K562 (cell line): ENCODE data around the gene AFAP1. TPM values are rescaled to one million over a fixed set of nuclear protein-coding genes. Genes with fewer than 3 reads are reported as not detected.

Source experiments
- ATAC-seq: fragments of 200-7000 bp; cut with Tn5 transposase; 3 replicates; pipeline ENCODE4 v1.9.1; 2020; ENCODE audit warnings: moderate library complexity
- BruUV-seq: library from RNA; stranded (reverse); fragments of 400-500 nt; replicated peaks from 2 replicates; lab custom pipeline; 2021; lab: Mats Ljungman, UMichigan
- CTCF ChIA-PET: fragments of 300-600 bp; formaldehyde crosslinking; extraction: SDS; loops from one replicate; lab custom pipeline; 2021; ENCODE audit warnings: low intra/inter-chr PET ratio; lab: Yijun Ruan, JAX
- POLR2A ChIA-PET: fragments of 300-600, 350-650 bp; sonication (Branson Sonifier 250); formaldehyde crosslinking; extraction: SDS; loops from one replicate; lab custom pipeline; 2021; ENCODE audit warnings: antibody characterized with exemption, inconsistent platforms; lab: Yijun Ruan, JAX
- DNase-seq, 4 experiments: peaks; one replicate each; pipeline versions ENCODE4 v3.0.0 to v3.0.0-alpha.2; 2011 to 2018; ENCODE audit warnings: low spot score in 3 of 4, mixed read lengths in 3 of 4; ENCODE audit errors: extremely low read depth in 1 of 4
- FAIRE-seq: peaks from 2 replicates; lab custom pipeline; 2011; peaks lifted over from hg19 to GRCh38; lab: Jason Lieb, UNC
- H2AFZ ChIP-seq: 2 replicates; pipeline ENCODE4 v1.6.0; 2011; ENCODE audit warnings: low read depth, low read length, control low read depth, inconsistent platforms
- H3K27ac ChIP-seq: fragments of 200-600 bp; 3 replicates; pipeline ENCODE4 v1.8.0; 2011; ENCODE audit warnings: low read depth, mild to moderate bottlenecking, control low read depth, inconsistent platforms, low read length, moderate library complexity, mixed read lengths; ENCODE audit errors: extremely low read depth
- H3K27me3 ChIP-seq, 2 experiments: fragments of 300-600 bp in 1 of 2; 2 replicates in 1 of 2; 3 replicates in 1 of 2; pipeline versions ENCODE4 v1.6.0 to v1.8.0; 2011; ENCODE audit warnings: inconsistent platforms in 2 of 2, low read length in 2 of 2, mild to moderate bottlenecking in 1 of 2, mixed read lengths in 1 of 2, moderate library complexity in 1 of 2; ENCODE audit not compliant: control insufficient read depth in 2 of 2, insufficient read depth in 2 of 2
- H3K36me3 ChIP-seq: fragments of 300-600 bp; 3 replicates; pipeline ENCODE4 v1.8.0; 2011; ENCODE audit warnings: mild to moderate bottlenecking, low read length, inconsistent platforms; ENCODE audit not compliant: control insufficient read depth, insufficient read depth
- H3K4me1 ChIP-seq, 2 experiments: fragments of 200-600 bp in 1 of 2; replicated peaks in 1 of 2; 2 replicates in 1 of 2; 3 replicates in 1 of 2; pipeline versions ENCODE4 v1.5.1 to v1.8.0; 2011; ENCODE audit warnings: inconsistent platforms in 2 of 2, low read length in 2 of 2, mild to moderate bottlenecking in 1 of 2, mixed read lengths in 1 of 2, moderate library complexity in 1 of 2; ENCODE audit not compliant: control insufficient read depth in 2 of 2, insufficient read depth in 2 of 2
- H3K4me2 ChIP-seq: 2 replicates; pipeline ENCODE4 v1.6.1; 2011; ENCODE audit warnings: low read length, control low read depth, inconsistent platforms, mixed read lengths; ENCODE audit not compliant: insufficient read depth
- H3K4me3 ChIP-seq: fragments of 200-600 bp; sonication (generic), shearing (Covaris generic); 2 replicates; pipeline ENCODE4 v1.5.1; 2016; ENCODE audit warnings: control low read depth, inconsistent platforms
- H3K79me2 ChIP-seq: fragments of 200-600 bp; 3 replicates; pipeline ENCODE4 v1.8.0; 2011; ENCODE audit warnings: low read length, inconsistent platforms; ENCODE audit not compliant: control insufficient read depth, insufficient read depth
- H3K9ac ChIP-seq, 2 experiments: 2 replicates each; pipeline versions ENCODE4 v1.6.0 to v1.6.1; 2011; ENCODE audit warnings: low read depth in 2 of 2, low read length in 2 of 2, control low read depth in 1 of 2, inconsistent platforms in 1 of 2, mild to moderate bottlenecking in 1 of 2, mixed read lengths in 1 of 2; ENCODE audit not compliant: insufficient read depth in 1 of 2
- H3K9me1 ChIP-seq: one replicate; pipeline ENCODE4 v1.6.0; 2011; ENCODE audit warnings: inconsistent platforms, mild to moderate bottlenecking, low read length, moderate library complexity; ENCODE audit not compliant: control insufficient read depth, insufficient read depth
- H3K9me3 ChIP-seq: replicated peaks from 2 replicates; pipeline ENCODE4 v1.5.1; 2011; ENCODE audit warnings: low read depth, low read length, inconsistent platforms; ENCODE audit not compliant: control insufficient read depth, insufficient read depth
- H4K20me1 ChIP-seq: replicated peaks from 2 replicates; pipeline ENCODE4 v1.6.1; 2011; ENCODE audit warnings: low read length, inconsistent platforms, mixed read lengths; ENCODE audit not compliant: control insufficient read depth, insufficient read depth
- EZH2 ChIP-seq: IDR thresholded peaks from 2 replicates; pipeline ENCODE4 v1.6.1; 2012; ENCODE audit warnings: low read depth, mild to moderate bottlenecking, inconsistent platforms, low read length, borderline replicate concordance
- MYC ChIP-seq, 2 experiments: fragments of 250-450 bp in 1 of 2; sonication (Bioruptor Pico) in 1 of 2; IDR thresholded peaks; 2 replicates each; pipeline versions ENCODE4 v1.5.1 to v1.6.1; 2012 to 2021; ENCODE audit warnings: low read depth in 2 of 2, borderline replicate concordance in 1 of 2, improper control_type of control experiment in 1 of 2, low read length in 1 of 2, mild to moderate bottlenecking in 1 of 2, moderate library complexity in 1 of 2
- NFE2L1 ChIP-seq: fragments of 450-650 bp; IDR thresholded peaks from 2 replicates; pipeline ENCODE4 v1.6.1; 2016; ENCODE audit warnings: missing genetic modification characterization, low read depth, mild to moderate bottlenecking, missing compliant biosample characterization, moderate library complexity, borderline replicate concordance
- PHF20 ChIP-seq: fragments of 450-650 bp; IDR thresholded peaks from 2 replicates; pipeline ENCODE4 v1.6.1; 2018; ENCODE audit not compliant: partially characterized antibody
- YBX1 ChIP-seq: fragments of 450-650 bp; IDR thresholded peaks from 2 replicates; pipeline ENCODE4 v1.7.1; 2016; ENCODE audit warnings: mild to moderate bottlenecking
- ZNF3 ChIP-seq: fragments of 250-450 bp; sonication (Bioruptor Pico); IDR thresholded peaks from 2 replicates; pipeline ENCODE4 v1.5.0; 2021; ENCODE audit warnings: mild to moderate bottlenecking, moderate library complexity
- ZNF436 ChIP-seq: fragments of 250-450, 450-650 bp; sonication (Bioruptor Pico); formaldehyde crosslinking; IDR thresholded peaks from 2 replicates; pipeline ENCODE4 v1.7.0; 2020; ENCODE audit warnings: mild to moderate bottlenecking
- ZNF583 ChIP-seq: fragments of 250-450 bp; sonication (Bioruptor Pico); IDR thresholded peaks from 2 replicates; pipeline ENCODE4 v1.4.0; 2020
- WGBS: fragments of 100-300 bp; shearing (Covaris generic); methylation state at CpG from one replicate; pipeline ENCODE4 v1.1.6; 2016; ENCODE audit warnings: low coverage, mixed read lengths; ENCODE audit not compliant: insufficient coverage; ENCODE audit errors: missing lambda C conversion rate; 5-methylcytosine and 5-hydroxymethylcytosine counted together
- in situ Hi-C: fragments of 300-500 bp; cut with MboI; formaldehyde crosslinking; loops from 4 replicates; pipeline ENCODE4 v1.15.0; 2018; ENCODE audit warnings: inconsistent platforms, mixed read lengths
- intact Hi-C: fragments of 100-400 bp; cut with micrococcal nuclease; formaldehyde crosslinking; loops from 2 replicates; pipeline ENCODE4 v1.14.2; 2022
- polyA plus RNA-seq, 8 experiments: library from polyadenylated mRNA; depleted of rRNA in 4 of 8; stranded (reverse) in 5 of 8; unstranded in 3 of 8; fragments of >200 nt; fragmentation: Nextera tagmentation in 2 of 8; fragmentation: Illumina TruSeq in 1 of 8; extraction: Ambion mirVana in 2 of 8; extraction: Trizol in 1 of 8; gene quantifications; 2 replicates each; pipeline versions ENCODE4 v1.2.1 to v1.2.3, GENCODE V29; 2011 to 2014; ENCODE audit warnings: inconsistent platforms in 1 of 8, missing spikeins in 1 of 8
- total RNA-seq, 7 experiments: library from RNA; depleted of rRNA in 6 of 7; stranded (reverse); fragments of >200 nt in 6 of 7; fragmentation: Illumina TruSeq in 2 of 7; extraction: Trizol in 2 of 7; gene quantifications; 2 replicates each; pipeline versions ENCODE4 v1.2.1 to v1.2.3, GENCODE V29; 2011 to 2021; ENCODE audit warnings: low replicate concordance in 1 of 7
- TF ChIP-seq, protein P1 (sequence below): sonication (generic); formaldehyde crosslinking; IDR thresholded peaks from 2 replicates; pipeline ENCODE4 v1.8.1; 2023; ENCODE audit warnings: mild to moderate bottlenecking, missing genetic modification reagents
- TF ChIP-seq, protein P2 (sequence below), 2 experiments: fragments of 200-800 bp in 1 of 2; sonication (Bioruptor generic) in 1 of 2; sonication (generic) in 1 of 2; formaldehyde crosslinking in 1 of 2; IDR thresholded peaks in 1 of 2; conservative IDR thresholded peaks in 1 of 2; 2 replicates each; pipeline versions ENCODE4 v1.5.0 to v1.6.1; 2016 to 2020; ENCODE audit warnings: missing compliant biosample characterization in 1 of 2, missing genetic modification characterization in 1 of 2, missing genetic modification reagents in 1 of 2
- TF ChIP-seq, protein P3 (sequence below): sonication (generic); formaldehyde crosslinking; IDR thresholded peaks from 2 replicates; pipeline ENCODE4 v1.8.0; 2022; ENCODE audit warnings: mild to moderate bottlenecking, missing genetic modification reagents
- TF ChIP-seq, protein P4 (sequence below): fragments of 150-350 bp; conservative IDR thresholded peaks from 2 replicates; pipeline ENCODE4 v1.6.1; 2014; ENCODE audit warnings: low read length

Gene AFAP1
- total and polyA plus RNA-seq, 9 of the 15 experiments (the other 6 are each of a cell fraction or from before 2014, with no cell fraction given) = 0.07 to 0.42 (median 0.12) TPM; not detected in 1

DNA sequence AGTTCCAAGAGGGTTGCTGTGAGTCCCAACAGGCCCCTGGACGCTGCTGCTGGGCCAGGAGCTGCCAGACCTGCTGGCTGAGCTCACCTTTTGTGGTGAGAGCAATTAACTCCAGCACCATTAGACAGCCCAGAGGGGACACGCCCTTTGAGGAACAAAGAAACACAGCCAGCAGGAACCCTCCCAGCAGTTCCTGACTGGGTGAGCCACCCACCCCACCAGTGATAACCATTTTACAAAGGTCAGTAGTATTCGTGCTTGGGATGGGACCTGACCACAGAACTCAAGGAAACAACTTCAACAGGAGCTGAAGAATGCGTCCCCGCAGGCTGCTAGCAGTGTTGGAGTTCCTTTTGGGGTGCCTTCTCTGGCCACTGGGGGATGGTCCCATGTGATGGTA is 38.8 kb upstream of the AFAP1 start:
- H3K36me3 ChIP-seq = no peaks in the 10 kb centered on the region
- 3% methylated on average over 5 of the region's 5 CpGs for WGBS
- FAIRE-seq (no peak), ATAC-seq (no peak), DNase-seq (no peak)
- H3K27ac ChIP-seq = no peak overlapping the region
- H3K27me3 ChIP-seq = peaks cover 2 to 24% of the 10 kb centered on the region in 2 experiments; a peak in 3 of 5 replicates
- no peaks in the 10 kb centered on the region for H3K9me3 ChIP-seq
- no TSS peak for BruUV-seq
- in situ Hi-C loops = no loop called here
- POLR2A ChIA-PET = interaction anchor here (0.6 to 0.7 kb wide), 2 partner anchors 10 to 1986 kb away, joined by 3 to 4 read pairs; no protein-coding TSS in a partner anchor
- no peak overlapping the region for H3K4me2 ChIP-seq
- no peak overlapping the region for H3K9ac ChIP-seq
- intact Hi-C loops = no loop called here
- H3K79me2 ChIP-seq = no peaks in the 10 kb centered on the region
- no peaks in the 10 kb centered on the region for H3K4me1 ChIP-seq
- no peaks in the 10 kb centered on the region for H3K9me1 ChIP-seq
- H3K4me3 ChIP-seq = no peak overlapping the region
- no peak overlapping the region for H2AFZ ChIP-seq
- peaks cover 4% of the 10 kb centered on the region; the same call in 1 of the 2 replicates for H4K20me1 ChIP-seq
- CTCF ChIA-PET = no interaction called here
- TF ChIP-seq, protein P1, sequence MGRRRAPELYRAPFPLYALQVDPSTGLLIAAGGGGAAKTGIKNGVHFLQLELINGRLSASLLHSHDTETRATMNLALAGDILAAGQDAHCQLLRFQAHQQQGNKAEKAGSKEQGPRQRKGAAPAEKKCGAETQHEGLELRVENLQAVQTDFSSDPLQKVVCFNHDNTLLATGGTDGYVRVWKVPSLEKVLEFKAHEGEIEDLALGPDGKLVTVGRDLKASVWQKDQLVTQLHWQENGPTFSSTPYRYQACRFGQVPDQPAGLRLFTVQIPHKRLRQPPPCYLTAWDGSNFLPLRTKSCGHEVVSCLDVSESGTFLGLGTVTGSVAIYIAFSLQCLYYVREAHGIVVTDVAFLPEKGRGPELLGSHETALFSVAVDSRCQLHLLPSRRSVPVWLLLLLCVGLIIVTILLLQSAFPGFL (CRISPR knock-in tag) = no peak
- TF ChIP-seq PHF20 (no peak), EZH2 (no peak), ZNF436 (CRISPR knock-in tag) (no peak), YBX1 (no peak), ZNF3 (no peak), ZNF583 (CRISPR knock-in tag) (no peak), MYC (IDR thresholded peaks at IDR 0.05; ENCODE audit: low read depth, low read length) (no peak), MYC (CRISPR knock-in tag; IDR thresholded peaks at IDR 0.05; ENCODE audit: borderline replicate concordance, low read depth) (no peak), NFE2L1 (tag) (no peak)
- TF ChIP-seq, protein P2, sequence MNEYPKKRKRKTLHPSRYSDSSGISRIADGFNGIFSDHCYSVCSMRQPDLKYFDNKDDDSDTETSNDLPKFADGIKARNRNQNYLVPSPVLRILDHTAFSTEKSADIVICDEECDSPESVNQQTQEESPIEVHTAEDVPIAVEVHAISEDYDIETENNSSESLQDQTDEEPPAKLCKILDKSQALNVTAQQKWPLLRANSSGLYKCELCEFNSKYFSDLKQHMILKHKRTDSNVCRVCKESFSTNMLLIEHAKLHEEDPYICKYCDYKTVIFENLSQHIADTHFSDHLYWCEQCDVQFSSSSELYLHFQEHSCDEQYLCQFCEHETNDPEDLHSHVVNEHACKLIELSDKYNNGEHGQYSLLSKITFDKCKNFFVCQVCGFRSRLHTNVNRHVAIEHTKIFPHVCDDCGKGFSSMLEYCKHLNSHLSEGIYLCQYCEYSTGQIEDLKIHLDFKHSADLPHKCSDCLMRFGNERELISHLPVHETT (CRISPR knock-in tag; conservative IDR thresholded peaks at IDR 0.05 in 1 of 2, IDR thresholded peaks at IDR 0.05 in 1 of 2) = no peak
- TF ChIP-seq, protein P3, sequence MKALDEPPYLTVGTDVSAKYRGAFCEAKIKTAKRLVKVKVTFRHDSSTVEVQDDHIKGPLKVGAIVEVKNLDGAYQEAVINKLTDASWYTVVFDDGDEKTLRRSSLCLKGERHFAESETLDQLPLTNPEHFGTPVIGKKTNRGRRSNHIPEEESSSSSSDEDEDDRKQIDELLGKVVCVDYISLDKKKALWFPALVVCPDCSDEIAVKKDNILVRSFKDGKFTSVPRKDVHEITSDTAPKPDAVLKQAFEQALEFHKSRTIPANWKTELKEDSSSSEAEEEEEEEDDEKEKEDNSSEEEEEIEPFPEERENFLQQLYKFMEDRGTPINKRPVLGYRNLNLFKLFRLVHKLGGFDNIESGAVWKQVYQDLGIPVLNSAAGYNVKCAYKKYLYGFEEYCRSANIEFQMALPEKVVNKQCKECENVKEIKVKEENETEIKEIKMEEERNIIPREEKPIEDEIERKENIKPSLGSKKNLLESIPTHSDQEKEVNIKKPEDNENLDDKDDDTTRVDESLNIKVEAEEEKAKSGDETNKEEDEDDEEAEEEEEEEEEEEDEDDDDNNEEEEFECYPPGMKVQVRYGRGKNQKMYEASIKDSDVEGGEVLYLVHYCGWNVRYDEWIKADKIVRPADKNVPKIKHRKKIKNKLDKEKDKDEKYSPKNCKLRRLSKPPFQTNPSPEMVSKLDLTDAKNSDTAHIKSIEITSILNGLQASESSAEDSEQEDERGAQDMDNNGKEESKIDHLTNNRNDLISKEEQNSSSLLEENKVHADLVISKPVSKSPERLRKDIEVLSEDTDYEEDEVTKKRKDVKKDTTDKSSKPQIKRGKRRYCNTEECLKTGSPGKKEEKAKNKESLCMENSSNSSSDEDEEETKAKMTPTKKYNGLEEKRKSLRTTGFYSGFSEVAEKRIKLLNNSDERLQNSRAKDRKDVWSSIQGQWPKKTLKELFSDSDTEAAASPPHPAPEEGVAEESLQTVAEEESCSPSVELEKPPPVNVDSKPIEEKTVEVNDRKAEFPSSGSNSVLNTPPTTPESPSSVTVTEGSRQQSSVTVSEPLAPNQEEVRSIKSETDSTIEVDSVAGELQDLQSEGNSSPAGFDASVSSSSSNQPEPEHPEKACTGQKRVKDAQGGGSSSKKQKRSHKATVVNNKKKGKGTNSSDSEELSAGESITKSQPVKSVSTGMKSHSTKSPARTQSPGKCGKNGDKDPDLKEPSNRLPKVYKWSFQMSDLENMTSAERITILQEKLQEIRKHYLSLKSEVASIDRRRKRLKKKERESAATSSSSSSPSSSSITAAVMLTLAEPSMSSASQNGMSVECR (CRISPR knock-in tag) = no peak
- TF ChIP-seq, protein P4, sequence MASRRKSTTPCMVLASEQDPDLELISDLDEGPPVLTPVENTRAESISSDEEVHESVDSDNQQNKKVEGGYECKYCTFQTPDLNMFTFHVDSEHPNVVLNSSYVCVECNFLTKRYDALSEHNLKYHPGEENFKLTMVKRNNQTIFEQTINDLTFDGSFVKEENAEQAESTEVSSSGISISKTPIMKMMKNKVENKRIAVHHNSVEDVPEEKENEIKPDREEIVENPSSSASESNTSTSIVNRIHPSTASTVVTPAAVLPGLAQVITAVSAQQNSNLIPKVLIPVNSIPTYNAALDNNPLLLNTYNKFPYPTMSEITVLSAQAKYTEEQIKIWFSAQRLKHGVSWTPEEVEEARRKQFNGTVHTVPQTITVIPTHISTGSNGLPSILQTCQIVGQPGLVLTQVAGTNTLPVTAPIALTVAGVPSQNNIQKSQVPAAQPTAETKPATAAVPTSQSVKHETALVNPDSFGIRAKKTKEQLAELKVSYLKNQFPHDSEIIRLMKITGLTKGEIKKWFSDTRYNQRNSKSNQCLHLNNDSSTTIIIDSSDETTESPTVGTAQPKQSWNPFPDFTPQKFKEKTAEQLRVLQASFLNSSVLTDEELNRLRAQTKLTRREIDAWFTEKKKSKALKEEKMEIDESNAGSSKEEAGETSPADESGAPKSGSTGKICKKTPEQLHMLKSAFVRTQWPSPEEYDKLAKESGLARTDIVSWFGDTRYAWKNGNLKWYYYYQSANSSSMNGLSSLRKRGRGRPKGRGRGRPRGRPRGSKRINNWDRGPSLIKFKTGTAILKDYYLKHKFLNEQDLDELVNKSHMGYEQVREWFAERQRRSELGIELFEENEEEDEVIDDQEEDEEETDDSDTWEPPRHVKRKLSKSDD = no peak
